Smooth muscle cell (in vitro differentiated cells): ENCODE results near the gene GCK. TPM values are rescaled to one million over a fixed set of nuclear protein-coding genes. Genes with fewer than 3 reads are reported as not detected.
A peak's percentile ranks its signal among the peaks of the same experiment; 100 is the strongest.

Source experiments
- DNase-seq: peaks from one replicate; lab custom pipeline; 2025; ENCODE audit not compliant: unreplicated experiment; lab: John Stamatoyannopoulos, UW
- H2AFZ ChIP-seq: fragments of 200-600 bp; sonication (generic); 2 replicates; pipeline ENCODE4 v1.6.0; 2016; ENCODE audit warnings: antibody characterized with exemption, low read depth, mild to moderate bottlenecking
- H3F3A ChIP-seq: fragments of 200-600 bp; sonication (generic); 2 replicates; pipeline ENCODE4 v1.6.0; 2017; ENCODE audit warnings: antibody characterized with exemption, low read depth
- H3K27ac ChIP-seq: fragments of 200-600 bp; sonication (generic); 2 replicates; pipeline ENCODE4 v1.5.1; 2016; ENCODE audit warnings: low read depth, mild to moderate bottlenecking
- H3K27me3 ChIP-seq: fragments of 200-600 bp; sonication (generic); 2 replicates; pipeline ENCODE4 v1.6.1; 2016; ENCODE audit warnings: low read depth, mild to moderate bottlenecking
- H3K36me3 ChIP-seq: fragments of 200-600 bp; sonication (generic); 2 replicates; pipeline ENCODE4 v1.5.1; 2016; ENCODE audit warnings: low read depth
- H3K4me1 ChIP-seq: fragments of 200-600 bp; sonication (generic); 2 replicates; pipeline ENCODE4 v1.5.1; 2016; ENCODE audit warnings: low read depth
- H3K4me2 ChIP-seq: fragments of 200-600 bp; sonication (generic); 2 replicates; pipeline ENCODE4 v1.6.0; 2016; ENCODE audit warnings: mild to moderate bottlenecking
- H3K4me3 ChIP-seq: fragments of 200-600 bp; sonication (generic); 2 replicates; pipeline ENCODE4 v1.5.1; 2016; ENCODE audit warnings: mild to moderate bottlenecking
- H3K79me2 ChIP-seq: fragments of 200-600 bp; sonication (generic); 2 replicates; pipeline ENCODE4 v1.6.0; 2016; ENCODE audit warnings: low read depth, mild to moderate bottlenecking
- H3K9ac ChIP-seq: fragments of 200-600 bp; sonication (generic); 2 replicates; pipeline ENCODE4 v1.6.0; 2016; ENCODE audit warnings: low read depth
- H3K9me3 ChIP-seq: fragments of 200-600 bp; sonication (generic); replicated peaks from 2 replicates; pipeline ENCODE4 v1.5.1; 2016; ENCODE audit warnings: low read depth
- H4K20me1 ChIP-seq: fragments of 200-600 bp; sonication (generic); 2 replicates; pipeline ENCODE4 v1.6.0; 2016; ENCODE audit warnings: low read depth
- CTCF ChIP-seq: fragments of 200-600 bp; sonication (generic); IDR thresholded peaks from 2 replicates; pipeline ENCODE4 v1.5.1; 2017; ENCODE audit warnings: borderline replicate concordance, mild to moderate bottlenecking, antibody characterized with exemption; ENCODE audit not compliant: insufficient read depth, poor library complexity, severe bottlenecking
- WGBS: methylation state at CpG from one replicate; pipeline ENCODE4 v1.1.7; 2016; ENCODE audit warnings: low lambda C conversion rate; 5-methylcytosine and 5-hydroxymethylcytosine counted together
- polyA plus RNA-seq: library from polyadenylated mRNA; unstranded; fragments of >200 nt; fragmentation: Nextera tagmentation; extraction: Ambion mirVana; gene quantifications from 2 replicates; pipeline ENCODE4 v1.2.1, GENCODE V29; 2016
- total RNA-seq: library from RNA; depleted of rRNA; stranded (reverse); fragments of >200 nt; gene quantifications from 2 replicates; pipeline ENCODE4 v1.2.3, GENCODE V29; 2014

GCK gene
- total and polyA plus RNA-seq, 2 experiments from 2014 or later, result 1.6 to 5.5 TPM

GRCh38 chr7:44219371-44220045 is 30.3 kb upstream of the GCK start:
- peaks cover 9% of the 10 kb centered on the region for H3K4me1 ChIP-seq
- WGBS, result 97% methylated on average over 18 of the region's 18 CpGs
- H3K9me3 ChIP-seq, result no peaks in the 10 kb centered on the region
- no peak overlapping the region for H3K27ac ChIP-seq
- no peak overlapping the region for H2AFZ ChIP-seq
- H4K20me1 ChIP-seq, result no peaks in the 10 kb centered on the region
- no peak for DNase-seq
- no peak overlapping the region for H3K4me3 ChIP-seq
- no peaks in the 10 kb centered on the region for H3K27me3 ChIP-seq
- no peak overlapping the region for H3K9ac ChIP-seq
- H3K4me2 ChIP-seq, result no peak overlapping the region
- no peak for TF ChIP-seq CTCF
- H3K36me3 ChIP-seq, result no peaks in the 10 kb centered on the region
- no peaks in the 10 kb centered on the region for H3F3A ChIP-seq
- H3K79me2 ChIP-seq, result no peaks in the 10 kb centered on the region

- H2AFZ ChIP-seq, result no peak overlapping the region
- no peaks in the 10 kb centered on the region for H3F3A ChIP-seq
- H3K4me1 ChIP-seq, result peaks cover 11% of the 10 kb centered on the region
- no peaks in the 10 kb centered on the region for H3K27me3 ChIP-seq
- no peak overlapping the region for H3K4me2 ChIP-seq
- WGBS, result 77% methylated on average over 26 of the region's 26 CpGs
- H3K27ac ChIP-seq, result no peak overlapping the region
- H4K20me1 ChIP-seq, result no peaks in the 10 kb centered on the region
- H3K36me3 ChIP-seq, result no peaks in the 10 kb centered on the region
- no peak for TF ChIP-seq CTCF
- H3K9me3 ChIP-seq, result no peaks in the 10 kb centered on the region
- no peak overlapping the region for H3K9ac ChIP-seq
- H3K79me2 ChIP-seq, result no peaks in the 10 kb centered on the region
- DNase-seq, result peak; percentile 11
- H3K4me3 ChIP-seq, result no peak overlapping the region
Observed at GRCh38 chr7:44218418-44219201, 29.4 kb upstream of the GCK start.

DNA sequence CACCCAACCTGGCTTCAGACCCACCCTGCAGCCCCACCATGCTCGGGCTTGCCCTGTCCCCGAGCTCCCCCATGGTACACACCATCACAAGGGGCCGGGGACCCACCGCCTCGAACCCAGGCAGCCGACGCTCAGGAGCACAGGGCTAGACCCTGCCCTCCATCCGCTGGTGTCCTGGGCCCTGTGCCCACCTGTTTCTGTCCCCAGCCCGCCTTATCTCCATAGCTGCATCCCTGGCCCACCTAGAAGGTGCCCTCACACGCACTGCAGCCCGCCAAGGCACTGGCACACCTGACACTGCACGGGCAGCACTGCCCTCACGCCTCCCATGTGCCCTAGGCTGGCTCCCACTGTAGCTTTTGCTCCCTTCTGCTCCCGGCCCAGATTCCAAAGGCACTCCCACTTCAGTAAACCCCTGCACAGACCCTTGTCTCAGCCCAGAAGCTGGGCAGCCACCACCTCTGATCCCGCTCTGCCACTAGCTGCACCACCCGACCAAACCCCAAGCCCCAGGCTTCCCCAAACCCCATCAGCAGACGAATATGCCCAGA is 28.7 kb upstream of the GCK start:
- Histone ChIP-seq H2AFZ (no peak overlapping the region), H3K27ac (no peak overlapping the region), H3K4me2 (no peak overlapping the region), H3K36me3 (no peaks in the 10 kb centered on the region), H3K79me2 (no peaks in the 10 kb centered on the region), H3K4me3 (no peak overlapping the region), H3F3A (no peaks in the 10 kb centered on the region), H3K9me3 (no peaks in the 10 kb centered on the region), H3K27me3 (no peaks in the 10 kb centered on the region), H3K9ac (no peak overlapping the region), H3K4me1 (peaks cover 11% of the 10 kb centered on the region), H4K20me1 (no peaks in the 10 kb centered on the region)
- no peak for DNase-seq
- TF ChIP-seq CTCF, result no peak
- 86% methylated on average over 13 of the region's 17 CpGs for WGBS
